Esophagus muscularis mucosa (tissue), 4 donors: Measurements from ENCODE around the gene CTRB1.

Experiments used
- CTCF ChIP-seq, 3 experiments: fragments of 200-600 bp in 2 of 3; fragments of 450-650 bp in 1 of 3; sonication (generic) in 2 of 3; IDR thresholded peaks; one replicate each; pipeline ENCODE4 v1.5.1; 2017 to 2019; ENCODE audit warnings: antibody characterized with exemption in 3 of 3, mild to moderate bottlenecking in 2 of 3, moderate library complexity in 1 of 3
- EP300 ChIP-seq: sonication (generic); formaldehyde crosslinking; IDR thresholded peaks from one replicate; pipeline ENCODE4 v1.6.1; 2017; ENCODE audit warnings: antibody characterized with exemption
- POLR2A ChIP-seq: fragments of 450-650 bp; IDR thresholded peaks from one replicate; pipeline ENCODE4 v1.6.1; 2017; ENCODE audit warnings: antibody characterized with exemption, moderate library complexity, mild to moderate bottlenecking, low read depth
- POLR2AphosphoS5 ChIP-seq, 2 donors: sonication (generic); formaldehyde crosslinking; IDR thresholded peaks; one replicate each; pipeline ENCODE4 v1.6.1; 2017; ENCODE audit warnings: antibody characterized with exemption in 2 of 2

GRCh38 chr16:75197522-75198134, 21.2 kb upstream of the CTRB1 start:
- TF ChIP-seq CTCF (IDR thresholded peaks at IDR 0.05): no peak
- TF ChIP-seq POLR2AphosphoS5 (IDR thresholded peaks at IDR 0.05): no peak
- TF ChIP-seq EP300: no peak
- no peak for TF ChIP-seq POLR2A
